CD4-positive, alpha-beta T cell treated with Interleukin-15 for 1 hour (primary cell): ENCODE data around the gene PDE4D.
"Not testable (repeated sequence)": the region's sequence is repeated elsewhere in the genome, so short reads cannot be mapped to it uniquely, and the experiment has no call there.

Experiments used
- DNase-seq: peaks from one replicate; pipeline ENCODE4 v3.0.0-alpha.2; 2020

The PDE4D gene

DNA sequence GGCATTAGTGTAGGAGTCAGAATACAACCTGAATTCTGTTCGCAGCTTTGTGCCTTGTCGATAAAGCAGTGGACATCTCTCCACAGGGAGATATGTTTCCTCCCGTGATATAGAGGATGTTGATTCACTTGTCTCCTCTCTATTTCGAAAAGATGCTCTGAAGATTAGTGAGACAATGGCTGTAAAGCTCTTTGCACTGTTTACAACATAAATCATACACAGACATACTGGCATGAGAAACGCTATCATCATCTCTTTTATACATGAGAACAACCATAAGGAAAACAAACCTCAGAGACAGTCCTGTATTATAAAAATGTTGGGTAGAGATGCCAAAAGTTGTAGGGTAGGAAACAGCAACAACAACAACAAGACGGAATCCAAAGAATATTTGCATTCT, 803.2 kb downstream of the PDE4D start:
- DNase-seq: no peak

GRCh38 chr5:59089767-59090166, 803.8 kb downstream of the PDE4D start:
- DNase-seq: no peak

GRCh38 chr5:59088546-59088945, 805.0 kb downstream of the PDE4D start:
- no peak for DNase-seq

DNA sequence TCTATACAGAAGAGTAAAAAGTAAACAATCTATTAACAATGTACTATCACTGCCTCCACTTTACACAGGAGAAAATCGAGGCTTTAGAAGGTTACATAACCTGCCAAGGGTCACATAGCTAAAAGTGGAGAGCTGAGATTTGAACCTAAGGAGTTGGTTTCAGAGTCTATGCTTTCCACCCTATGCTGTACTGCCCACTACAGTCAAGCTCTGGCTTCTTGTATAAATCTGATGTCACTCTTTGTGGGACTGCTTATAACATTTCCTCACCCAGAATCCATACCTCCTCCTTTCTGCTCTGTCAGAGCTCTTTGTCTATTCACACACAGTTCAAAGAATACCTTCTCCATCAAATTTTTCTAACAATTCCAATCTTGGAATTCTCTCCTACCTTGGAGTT, 807.5 kb downstream of the PDE4D start:
- no peak for DNase-seq

DNA sequence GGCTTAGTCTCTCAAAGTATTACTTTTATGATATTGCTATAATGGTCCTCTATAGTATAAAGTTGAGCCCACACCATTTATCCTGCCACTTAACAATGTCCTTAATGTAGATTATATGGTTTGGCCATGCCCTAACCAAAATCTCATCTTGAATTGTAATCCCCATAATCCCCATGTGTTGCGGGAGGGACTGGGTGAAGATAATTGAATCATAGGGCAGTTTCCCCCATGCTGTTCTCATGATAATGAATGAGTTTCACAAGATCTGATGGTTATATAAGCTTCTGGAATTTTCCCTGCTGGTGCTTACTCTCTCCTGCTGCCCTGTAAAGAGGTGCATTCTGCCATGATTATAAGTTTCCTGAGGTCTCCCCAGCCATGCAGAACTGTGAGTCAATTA, 811.8 kb downstream of the PDE4D start:
- DNase-seq: no peak

DNA sequence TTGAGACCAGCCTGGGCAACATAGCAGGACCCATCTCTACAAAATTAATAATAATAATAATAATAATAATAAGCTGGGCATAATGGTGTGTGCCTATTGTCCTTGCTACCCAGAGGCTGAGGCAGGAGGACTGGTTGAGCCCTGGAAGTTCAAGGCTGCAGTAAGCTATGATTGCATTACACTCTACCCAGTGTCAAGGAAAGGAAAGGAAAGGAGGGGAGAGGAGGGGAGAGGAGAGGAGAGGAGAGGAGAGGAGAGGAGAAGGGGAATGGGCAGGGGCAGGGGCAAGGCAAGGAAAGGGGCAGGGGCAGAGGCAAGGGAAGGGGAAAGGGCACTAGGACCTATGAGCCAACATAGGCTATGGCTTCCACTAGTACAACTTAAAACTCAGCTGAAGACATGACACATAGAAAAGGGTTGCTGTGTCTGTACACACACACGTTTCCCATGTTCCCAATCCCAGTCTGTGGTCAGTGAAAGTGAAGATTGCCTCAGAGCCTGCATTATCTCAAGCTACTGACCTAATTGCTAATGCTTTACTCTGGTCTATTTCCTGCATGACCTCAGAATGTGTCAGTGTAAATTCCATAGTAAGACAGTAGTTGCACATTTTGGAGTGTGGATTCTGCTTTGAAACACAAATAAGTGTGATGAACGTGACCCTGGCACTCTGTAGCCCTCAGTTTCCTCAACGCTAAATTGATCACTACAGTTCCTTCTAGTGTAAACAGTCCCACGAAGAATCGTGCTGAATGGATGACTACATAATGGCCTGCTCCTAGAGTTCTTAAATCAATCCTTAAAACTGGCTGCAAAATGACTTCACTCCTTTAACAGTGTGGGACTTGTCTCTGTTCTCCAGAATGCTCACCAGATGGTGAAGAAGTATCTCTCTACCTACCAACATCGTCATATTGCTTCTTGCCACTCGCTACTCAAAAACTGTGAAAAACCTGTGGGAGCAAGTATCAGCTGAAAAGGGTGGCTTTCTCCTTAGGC, 813.6 kb downstream of the PDE4D start:
- no peak for DNase-seq

DNA sequence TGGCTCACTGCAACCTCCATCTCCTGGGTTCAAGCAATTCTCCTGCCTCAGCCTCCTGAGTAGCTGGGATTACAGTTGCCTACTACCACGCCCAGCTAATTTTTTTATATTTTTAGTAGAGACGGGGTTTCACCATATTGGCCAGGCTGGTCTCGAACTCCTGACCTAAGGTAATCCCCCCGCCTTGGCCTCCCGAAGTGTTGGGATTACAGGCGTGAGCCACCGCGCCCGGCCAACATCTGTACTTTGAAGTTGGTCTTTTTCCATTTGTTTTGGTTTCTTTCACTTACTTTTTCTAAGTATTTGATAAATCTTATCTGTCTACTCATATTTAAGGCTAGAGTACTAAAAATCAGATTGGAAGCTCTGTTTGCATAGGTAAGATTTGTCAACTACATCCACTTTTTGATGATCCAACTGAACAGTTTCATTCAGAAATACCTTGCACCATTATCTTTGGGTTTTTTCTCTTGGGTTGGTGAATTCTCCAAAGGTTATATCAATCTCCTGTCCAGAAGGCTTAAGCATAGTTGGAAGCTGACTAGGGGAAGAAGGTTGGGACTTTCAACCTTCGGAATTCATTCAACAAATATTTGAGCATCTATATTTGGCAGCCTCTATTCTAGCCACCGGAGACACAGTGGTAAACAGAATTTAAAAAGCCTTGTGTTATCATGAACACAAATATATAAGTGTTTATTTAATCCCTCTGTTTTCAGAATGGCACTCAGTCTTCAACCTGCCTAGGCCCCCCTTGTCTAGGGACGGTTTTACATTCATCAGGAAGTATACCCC, 821.6 kb downstream of the PDE4D start:
- no peak for DNase-seq

DNA sequence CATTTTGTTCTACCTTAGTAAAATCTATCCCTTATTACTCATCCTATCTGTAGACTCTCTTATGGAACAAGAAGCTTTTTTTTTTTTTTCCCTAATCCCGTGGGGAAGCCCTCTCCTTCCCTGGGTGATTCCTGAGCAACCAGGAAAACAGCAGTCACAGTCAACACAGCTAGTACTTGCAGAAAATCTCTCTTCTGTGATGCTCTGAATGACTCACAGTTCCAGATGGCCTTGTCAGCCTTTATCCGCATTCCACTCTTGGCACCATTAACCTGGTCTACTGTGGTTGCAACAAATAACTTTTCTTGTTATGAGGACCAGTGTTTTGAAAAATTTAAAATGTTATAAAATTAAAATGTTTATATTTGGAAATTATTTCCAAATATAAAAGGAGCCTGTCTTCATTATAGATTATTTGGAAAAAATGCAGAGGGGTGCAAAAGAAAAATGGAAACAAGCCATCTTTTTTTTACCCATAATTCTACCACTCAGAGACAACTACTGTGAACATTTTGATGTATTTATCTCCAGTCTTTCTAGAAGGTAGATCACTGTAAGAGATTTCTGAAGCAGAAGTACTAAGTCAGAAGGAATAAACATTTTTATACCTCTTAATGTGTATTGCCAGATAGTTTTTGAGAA, 824.0 kb downstream of the PDE4D start:
- no peak for DNase-seq

DNA sequence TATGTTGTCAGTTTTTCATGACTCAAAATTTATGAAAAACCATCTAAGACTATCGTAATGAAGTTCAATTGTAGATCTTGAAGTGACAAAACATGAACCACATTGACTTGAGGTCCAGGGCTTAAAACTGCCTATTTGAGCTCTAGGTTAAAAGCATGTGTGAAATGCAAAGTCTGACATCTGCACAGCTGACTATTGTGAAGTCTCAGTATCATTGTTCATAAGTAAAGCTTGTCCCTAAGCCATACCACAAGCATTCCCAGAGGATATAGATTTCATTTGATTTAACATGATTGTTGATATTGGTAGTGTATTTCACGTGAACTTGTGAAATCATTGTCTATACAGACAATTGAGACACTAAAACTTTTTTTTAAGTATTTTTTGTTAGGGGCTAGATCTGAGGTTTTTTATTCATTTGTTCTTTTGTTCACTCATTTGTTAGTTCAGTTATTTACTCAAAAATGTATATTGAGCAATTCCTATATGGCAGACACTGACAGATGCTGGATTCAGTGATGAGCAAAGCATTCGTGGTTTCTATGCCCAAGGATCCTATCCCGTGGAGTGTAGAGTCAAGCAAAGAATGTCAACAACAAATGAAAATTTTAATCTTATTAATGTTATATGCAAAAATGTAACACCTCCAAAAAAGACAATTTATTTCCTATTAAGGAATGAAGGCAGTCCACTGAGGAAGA, 825.4 kb downstream of the PDE4D start:
- DNase-seq: no peak

GRCh38 chr5:59066367-59067163, 827.0 kb downstream of the PDE4D start:
- DNase-seq: no peak

- no peak for DNase-seq
Measured at GRCh38 chr5:59065554-59065953, 828.0 kb downstream of the PDE4D start.

- DNase-seq: no peak
Measured at GRCh38 chr5:59064293-59064692, 829.2 kb downstream of the PDE4D start.

- DNase-seq: no peak
Measured at GRCh38 chr5:59062986-59063683, 830.4 kb downstream of the PDE4D start.

DNA sequence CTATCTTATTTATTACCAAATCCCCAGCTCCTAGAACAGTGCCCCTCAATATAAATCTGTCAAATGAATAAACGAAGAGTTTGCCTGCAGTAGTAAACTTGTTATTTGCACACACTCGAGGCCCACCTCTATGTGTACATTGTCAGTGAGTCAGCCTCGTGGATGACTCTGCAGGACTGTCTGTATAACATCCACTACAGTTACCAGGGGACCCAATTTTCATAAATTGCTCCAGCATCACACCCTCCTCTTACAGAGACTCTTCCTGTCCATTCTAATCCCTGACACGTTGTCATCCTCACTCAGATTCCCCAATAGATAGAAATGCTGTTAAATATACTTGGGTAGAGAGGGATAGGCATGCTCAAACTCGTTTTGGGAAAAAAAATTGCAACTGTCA, 832.1 kb downstream of the PDE4D start:
- no peak for DNase-seq

GRCh38 chr5:59058969-59059687, 834.4 kb downstream of the PDE4D start:
- DNase-seq: no peak

- DNase-seq: no peak
Measured at GRCh38 chr5:59058237-59058636, 835.3 kb downstream of the PDE4D start.

DNA sequence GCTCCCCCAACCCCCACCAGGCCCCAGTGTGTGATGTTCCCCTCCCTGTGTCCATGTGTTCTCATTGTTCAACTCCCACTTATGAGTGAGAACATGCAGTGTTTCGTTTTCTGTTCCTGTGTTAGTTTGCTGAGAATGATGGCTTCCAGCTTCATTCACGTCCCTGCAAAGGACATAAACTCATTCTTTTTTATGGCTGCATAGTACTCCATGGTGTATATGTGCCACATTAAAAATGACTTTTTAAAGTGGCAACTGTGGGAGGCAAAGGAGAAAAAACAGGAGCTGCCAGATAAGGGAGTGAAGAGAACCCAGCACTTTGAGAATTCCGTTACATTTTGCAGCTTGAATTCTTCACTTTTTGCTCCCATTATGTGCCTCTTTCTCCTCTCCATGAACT, 836.9 kb downstream of the PDE4D start:
- not testable (repeated sequence) for DNase-seq

DNA sequence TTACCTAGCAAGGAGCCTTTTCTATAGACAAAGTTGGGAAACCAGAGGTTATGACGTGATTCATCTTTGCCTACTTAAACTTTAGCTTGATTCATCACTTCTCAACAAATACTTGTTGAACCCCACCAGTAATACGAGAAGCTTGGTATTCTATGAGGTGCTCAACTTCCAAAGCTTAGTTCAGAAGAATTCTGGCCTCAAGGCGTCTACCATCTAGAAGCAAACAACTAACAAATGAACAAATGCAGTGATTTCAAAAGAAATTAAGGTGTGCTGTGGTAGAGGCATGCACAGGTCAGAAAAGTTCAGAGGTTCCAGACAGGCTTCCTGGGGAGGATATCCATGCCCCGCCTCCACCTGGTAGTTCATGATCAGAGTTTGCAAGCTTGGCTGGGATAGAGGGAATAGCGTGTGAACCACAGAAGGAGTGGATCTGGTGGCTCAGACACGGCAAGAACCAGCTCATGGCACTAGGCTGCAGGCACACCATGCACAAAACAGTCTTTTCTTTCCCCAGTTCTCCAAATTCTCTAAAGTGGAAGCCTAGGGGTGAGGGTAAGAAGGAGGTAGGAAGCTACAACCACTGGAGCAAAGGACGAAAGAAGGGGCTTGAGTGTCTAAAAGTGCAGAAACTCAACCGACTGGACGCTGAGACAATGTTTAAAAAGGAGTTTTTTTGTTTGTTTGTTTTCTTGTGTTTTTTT, 837.6 kb downstream of the PDE4D start:
- DNase-seq: no peak

DNA sequence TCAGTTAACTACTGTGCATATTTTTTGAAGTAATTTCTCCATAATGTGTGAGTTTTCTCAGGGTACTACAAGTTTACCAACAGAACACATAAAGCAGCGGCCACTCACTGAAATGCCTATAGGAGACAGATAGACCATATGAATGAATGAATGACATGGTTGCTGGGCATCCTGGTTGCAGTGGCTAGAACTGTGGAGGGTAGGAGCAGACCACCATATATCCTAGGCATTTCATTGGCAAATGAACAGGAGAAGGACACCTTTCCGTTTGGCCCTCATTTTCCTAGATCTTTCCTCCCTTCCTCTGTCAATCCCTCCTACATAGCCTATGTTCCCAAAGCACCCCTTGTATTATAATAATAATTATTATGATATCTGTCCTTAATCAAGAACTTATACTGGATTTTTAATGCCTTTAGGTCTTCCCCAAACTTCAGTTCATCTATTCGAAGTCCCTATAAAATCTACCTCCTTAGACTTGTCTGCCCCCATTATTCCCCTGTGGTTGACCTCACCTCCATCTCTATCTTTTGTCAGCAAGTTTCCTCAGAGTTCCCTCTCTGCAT, 838.5 kb downstream of the PDE4D start:
- no peak for DNase-seq

- no peak for DNase-seq
Measured at GRCh38 chr5:59051951-59052350, 841.6 kb downstream of the PDE4D start.
